Gastrocnemius medialis (tissue), 4 donors: ENCODE data around the gene RWDD3. TPM values are rescaled to one million over a fixed set of nuclear protein-coding genes. Genes with fewer than 3 reads are reported as not detected.

Experiments
- ATAC-seq, 2 donors: fragments of 150-250 bp; one replicate each; pipeline ENCODE4 v1.9.1; 2016
- DNase-seq, 2 donors: peaks; one replicate each; pipeline ENCODE4 v3.0.0-alpha.2; 2019
- H3K27ac ChIP-seq, 4 donors: fragments of 200-600 bp; sonication (generic); 1 replicate in 1 of 4; 2 replicates in 3 of 4; pipeline ENCODE4 v1.5.1; 2016 to 2018; ENCODE audit warnings: mild to moderate bottlenecking in 2 of 4, moderate library complexity in 1 of 4
- H3K27me3 ChIP-seq, 3 donors: fragments of 200-600 bp; sonication (generic) in 2 of 3; 1 replicate in 1 of 3; 2 replicates in 2 of 3; pipeline versions ENCODE4 v1.5.1 to v1.6.0; 2016 to 2019; ENCODE audit warnings: mild to moderate bottlenecking in 1 of 3, moderate library complexity in 1 of 3
- H3K36me3 ChIP-seq, 2 donors: fragments of 200-600 bp; sonication (generic) in 1 of 2; one replicate each; pipeline ENCODE4 v1.5.1; 2017 to 2018
- H3K4me1 ChIP-seq, 2 donors: fragments of 200-600 bp; sonication (generic) in 1 of 2; one replicate each; pipeline ENCODE4 v1.5.1; 2016 to 2017; ENCODE audit warnings: mild to moderate bottlenecking in 2 of 2
- H3K4me3 ChIP-seq, 4 donors: fragments of 200-600 bp; sonication (generic) in 3 of 4; 1 replicate in 1 of 4; 2 replicates in 3 of 4; pipeline ENCODE4 v1.5.1; 2016 to 2019; ENCODE audit warnings: mild to moderate bottlenecking in 2 of 4
- H3K9me3 ChIP-seq, 3 donors: fragments of 200-600 bp; sonication (generic) in 2 of 3; 1 replicate in 1 of 3; 2 replicates in 2 of 3; pipeline ENCODE4 v1.5.1; 2016 to 2019
- POLR2A ChIP-seq, 2 donors: fragments of 450-650 bp; IDR thresholded peaks; one replicate each; pipeline ENCODE4 v1.6.1; 2017; ENCODE audit warnings: antibody characterized with exemption in 2 of 2, mild to moderate bottlenecking in 2 of 2, moderate library complexity in 2 of 2
- in situ Hi-C, 4 donors: fragments of 200-750 bp; cut with MboI; loops; one replicate each; pipeline versions ENCODE4 v1.15.0 to v1.8.0; 2017; ENCODE audit warnings: low sequenced_read_pairs in 4 of 4
- intact Hi-C: fragments of 100-400 bp; cut with DNase I; formaldehyde crosslinking; loops from one replicate; pipeline ENCODE4 v1.15.1; 2023; ENCODE audit warnings: low total_unique reads
- total RNA-seq, 4 donors: library from RNA; depleted of rRNA; stranded (reverse); fragments of >200 nt; gene quantifications; one replicate each; pipeline versions ENCODE4 v1.1.0 to v1.2.3, GENCODE V29; 2016
- TF ChIP-seq, protein P1 (sequence below), 5 experiments: fragments of 450-650 bp in 3 of 5; fragments of 200-600 bp in 2 of 5; sonication (generic) in 2 of 5; IDR thresholded peaks in 4 of 5; conservative IDR thresholded peaks in 1 of 5; 1 replicate in 4 of 5; 2 replicates in 1 of 5; pipeline ENCODE4 v1.5.1; 2016 to 2019; ENCODE audit warnings: antibody characterized with exemption in 5 of 5, mild to moderate bottlenecking in 3 of 5, moderate library complexity in 3 of 5

The RWDD3 gene
- total RNA-seq, 4 donors from 2014 or later = 3.2 to 12.7 (median 6.6) TPM

DNA sequence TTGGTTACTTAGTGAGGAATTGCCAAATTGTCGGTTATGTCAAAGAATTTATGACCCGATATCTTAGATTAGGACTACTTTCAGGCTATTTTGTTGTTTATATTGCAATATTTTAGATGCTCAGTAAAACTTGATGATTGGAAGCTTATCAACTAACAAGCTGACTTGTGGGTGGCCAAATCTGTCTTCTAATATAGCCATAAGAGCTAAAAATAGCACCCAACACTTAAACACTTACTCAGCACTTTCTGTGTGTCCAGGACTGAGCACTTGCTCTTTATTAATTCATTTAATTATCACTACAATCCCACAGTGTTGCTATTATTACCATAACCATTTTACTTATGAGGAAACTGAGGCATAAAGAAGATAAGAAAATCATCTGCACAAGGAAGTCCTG, 50.4 kb downstream of the RWDD3 start:
- intact Hi-C loops = no loop called here
- H3K36me3 ChIP-seq = no peaks in the 10 kb centered on the region
- TF ChIP-seq POLR2A (IDR thresholded peaks at IDR 0.05) = no peak
- TF ChIP-seq, protein P1, sequence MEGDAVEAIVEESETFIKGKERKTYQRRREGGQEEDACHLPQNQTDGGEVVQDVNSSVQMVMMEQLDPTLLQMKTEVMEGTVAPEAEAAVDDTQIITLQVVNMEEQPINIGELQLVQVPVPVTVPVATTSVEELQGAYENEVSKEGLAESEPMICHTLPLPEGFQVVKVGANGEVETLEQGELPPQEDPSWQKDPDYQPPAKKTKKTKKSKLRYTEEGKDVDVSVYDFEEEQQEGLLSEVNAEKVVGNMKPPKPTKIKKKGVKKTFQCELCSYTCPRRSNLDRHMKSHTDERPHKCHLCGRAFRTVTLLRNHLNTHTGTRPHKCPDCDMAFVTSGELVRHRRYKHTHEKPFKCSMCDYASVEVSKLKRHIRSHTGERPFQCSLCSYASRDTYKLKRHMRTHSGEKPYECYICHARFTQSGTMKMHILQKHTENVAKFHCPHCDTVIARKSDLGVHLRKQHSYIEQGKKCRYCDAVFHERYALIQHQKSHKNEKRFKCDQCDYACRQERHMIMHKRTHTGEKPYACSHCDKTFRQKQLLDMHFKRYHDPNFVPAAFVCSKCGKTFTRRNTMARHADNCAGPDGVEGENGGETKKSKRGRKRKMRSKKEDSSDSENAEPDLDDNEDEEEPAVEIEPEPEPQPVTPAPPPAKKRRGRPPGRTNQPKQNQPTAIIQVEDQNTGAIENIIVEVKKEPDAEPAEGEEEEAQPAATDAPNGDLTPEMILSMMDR (IDR thresholded peaks at IDR 0.05 in 4 of 5, conservative IDR thresholded peaks at IDR 0.05 in 1 of 5) = no peak

DNA sequence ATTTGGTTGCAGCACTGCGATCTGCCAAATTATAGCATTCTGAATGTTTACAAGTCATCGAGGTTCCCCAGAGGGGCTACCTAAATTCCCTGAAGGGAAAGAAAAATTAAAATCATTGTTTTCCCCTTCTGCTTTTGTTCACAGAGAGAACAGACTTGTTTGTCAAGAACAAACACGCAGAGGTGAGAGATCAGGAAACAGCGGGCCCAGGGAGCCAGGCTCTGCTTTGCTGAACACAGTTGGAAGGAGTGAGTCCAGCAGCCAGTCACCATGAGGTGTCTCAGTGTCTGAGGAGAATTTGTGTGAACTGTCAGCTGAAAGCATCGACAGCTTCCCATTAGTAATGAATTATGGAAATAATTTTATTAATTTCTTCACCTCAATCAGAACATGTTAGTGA, 52.5 kb downstream of the RWDD3 start:
- no peaks in the 10 kb centered on the region for H3K9me3 ChIP-seq
- no peak overlapping the region for H3K4me3 ChIP-seq
- no peaks in the 10 kb centered on the region for H3K36me3 ChIP-seq
- intact Hi-C loops = no loop called here
- in situ Hi-C loops = no loop called here
- DNase-seq (no peak), ATAC-seq (no peak)
- no peaks in the 10 kb centered on the region for H3K4me1 ChIP-seq
- no peaks in the 10 kb centered on the region for H3K27me3 ChIP-seq
- H3K27ac ChIP-seq = no peak overlapping the region
- TF ChIP-seq, protein P1 (IDR thresholded peaks at IDR 0.05 in 4 of 5, conservative IDR thresholded peaks at IDR 0.05 in 1 of 5) = no peak
- TF ChIP-seq POLR2A (IDR thresholded peaks at IDR 0.05) = no peak

More for the DNA sequence above, 50.4 kb downstream of the RWDD3 start:
- Histone ChIP-seq H3K4me1 (no peaks in the 10 kb centered on the region), H3K9me3 (no peaks in the 10 kb centered on the region), H3K4me3 (no peak overlapping the region), H3K27ac (no peak overlapping the region), H3K27me3 (no peaks in the 10 kb centered on the region)
- in situ Hi-C loops = no loop called here
- ATAC-seq (no peak), DNase-seq (no peak)

DNA sequence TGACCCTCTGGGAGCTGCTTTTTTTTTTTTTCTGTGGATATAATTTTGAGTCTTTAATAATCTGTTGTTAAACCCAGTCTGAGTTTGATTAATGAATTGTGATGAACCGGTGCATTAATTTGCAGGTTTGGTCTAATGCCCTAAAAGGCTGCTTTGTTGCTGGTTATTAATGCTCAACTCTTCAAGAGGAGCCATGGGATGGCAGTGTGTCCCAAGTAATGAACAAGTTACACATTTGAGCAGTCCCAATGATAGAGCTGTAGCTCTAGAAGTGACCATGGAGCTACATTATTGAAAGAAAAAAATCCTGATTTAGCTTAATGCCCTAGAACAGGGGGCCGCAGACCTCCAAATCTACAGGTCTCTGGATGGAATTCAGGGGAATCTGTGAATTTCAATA, 53.1 kb downstream of the RWDD3 start:
- intact Hi-C loops (no loop called here), in situ Hi-C loops (no loop called here)
- Histone ChIP-seq H3K36me3 (no peaks in the 10 kb centered on the region), H3K27me3 (no peaks in the 10 kb centered on the region), H3K9me3 (no peaks in the 10 kb centered on the region), H3K27ac (no peak overlapping the region), H3K4me3 (no peak overlapping the region), H3K4me1 (no peaks in the 10 kb centered on the region)
- no peak for DNase-seq
- no peak for ATAC-seq
- no peak for TF ChIP-seq POLR2A (IDR thresholded peaks at IDR 0.05)
- TF ChIP-seq, protein P1 (IDR thresholded peaks at IDR 0.05 in 4 of 5, conservative IDR thresholded peaks at IDR 0.05 in 1 of 5) = no peak

DNA sequence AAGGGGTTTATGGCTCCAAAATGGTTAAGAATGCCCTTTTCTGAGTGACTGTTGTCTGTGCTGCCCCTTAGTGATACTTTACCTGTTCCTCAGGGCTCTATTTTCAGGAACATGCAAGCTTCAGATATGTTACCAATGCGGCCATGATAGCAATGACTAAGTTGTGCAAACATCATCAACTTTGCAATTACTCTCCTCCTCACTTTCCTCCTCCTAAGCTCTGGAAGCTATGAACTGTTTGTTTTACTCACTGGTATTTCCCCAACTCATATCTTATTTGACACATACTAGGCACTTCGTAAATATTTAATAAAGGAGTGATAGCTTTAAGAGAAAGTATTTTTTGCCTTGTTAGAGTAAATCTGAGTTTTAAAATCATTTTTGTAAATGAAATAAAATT, 53.8 kb downstream of the RWDD3 start:
- TF ChIP-seq POLR2A (IDR thresholded peaks at IDR 0.05) = no peak
- TF ChIP-seq, protein P1 (IDR thresholded peaks at IDR 0.05 in 4 of 5, conservative IDR thresholded peaks at IDR 0.05 in 1 of 5) = no peak
- Histone ChIP-seq H3K27me3 (no peaks in the 10 kb centered on the region), H3K36me3 (no peaks in the 10 kb centered on the region), H3K4me3 (no peak overlapping the region), H3K9me3 (no peaks in the 10 kb centered on the region), H3K4me1 (no peaks in the 10 kb centered on the region), H3K27ac (no peak overlapping the region)
- no peak for DNase-seq
- ATAC-seq = no peak
- in situ Hi-C loops = no loop called here
- intact Hi-C loops = no loop called here

Other genes with a start within 250 kb of the RWDD3 start
- gene ALG14, start 161.3 kb upstream of the RWDD3 start, total RNA-seq = under 1 TPM; 0.24 to 0.97 (median 0.77) TPM
- 10 to 100 TPM in 3 of 4 donors, 1 to 10 TPM in 1; 9.8 to 12.1 (median 11.0) TPM for gene TLCD4, start 116.9 kb upstream of the RWDD3 start, total RNA-seq